Suppressor macrophage treated with lipopolysaccharide for 4 hours (primary cell): ENCODE data around the gene YWHAE.
"Not testable (repeated sequence)": the region's sequence is repeated elsewhere in the genome, so short reads cannot be mapped to it uniquely, and the experiment has no call there.

ENCODE experiments used
- DNase-seq: peaks from one replicate; pipeline ENCODE4 v3.0.0-alpha.2; 2020

Gene YWHAE

DNA sequence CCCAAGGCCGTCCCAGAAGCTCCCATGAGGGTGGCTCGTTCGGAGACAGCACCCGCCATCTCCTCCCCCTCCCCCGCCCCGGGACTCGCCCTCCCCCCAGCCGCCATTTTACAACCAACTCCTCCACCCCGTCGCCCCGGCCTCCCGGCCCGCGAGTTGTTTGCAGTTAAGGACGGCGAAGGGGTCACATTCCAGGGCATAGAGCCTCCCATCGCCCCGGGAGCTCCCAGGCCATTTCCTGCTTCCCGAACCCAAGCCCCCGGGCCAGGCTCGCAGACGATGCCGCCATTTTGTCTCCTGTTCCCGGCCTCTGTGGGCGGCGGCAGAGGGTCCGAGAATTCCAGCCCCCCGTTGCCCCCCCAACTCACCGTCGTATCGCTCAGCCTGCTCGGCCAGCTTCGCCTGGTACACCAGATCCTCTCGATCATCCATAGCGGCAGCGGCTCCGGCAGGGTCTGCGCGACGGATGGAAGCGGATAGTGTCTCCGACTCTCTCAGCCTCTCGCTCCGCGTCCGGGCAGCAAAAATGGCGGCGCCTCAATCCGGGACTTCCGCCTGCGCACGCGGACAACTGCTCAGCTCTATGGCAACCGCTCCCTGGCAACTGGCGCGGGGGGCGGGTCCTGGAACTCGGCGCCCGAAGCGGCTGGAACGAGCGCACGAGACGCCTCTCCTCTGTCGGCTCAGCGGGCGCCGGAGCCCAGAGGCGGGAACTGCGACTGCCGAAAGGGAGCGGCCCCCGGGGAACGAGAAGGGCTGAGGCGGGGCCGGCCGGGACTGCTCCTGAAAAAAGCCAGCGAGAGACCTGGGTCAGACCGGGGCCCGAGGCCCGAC lies at the start of gene YWHAE:
TSS of gene YWHAE (minus strand) at position 544 of the 834 bp plus-strand sequence. CDS start at position 432, 112 bp downstream.
- DNase-seq, result peak; percentile 98

DNA sequence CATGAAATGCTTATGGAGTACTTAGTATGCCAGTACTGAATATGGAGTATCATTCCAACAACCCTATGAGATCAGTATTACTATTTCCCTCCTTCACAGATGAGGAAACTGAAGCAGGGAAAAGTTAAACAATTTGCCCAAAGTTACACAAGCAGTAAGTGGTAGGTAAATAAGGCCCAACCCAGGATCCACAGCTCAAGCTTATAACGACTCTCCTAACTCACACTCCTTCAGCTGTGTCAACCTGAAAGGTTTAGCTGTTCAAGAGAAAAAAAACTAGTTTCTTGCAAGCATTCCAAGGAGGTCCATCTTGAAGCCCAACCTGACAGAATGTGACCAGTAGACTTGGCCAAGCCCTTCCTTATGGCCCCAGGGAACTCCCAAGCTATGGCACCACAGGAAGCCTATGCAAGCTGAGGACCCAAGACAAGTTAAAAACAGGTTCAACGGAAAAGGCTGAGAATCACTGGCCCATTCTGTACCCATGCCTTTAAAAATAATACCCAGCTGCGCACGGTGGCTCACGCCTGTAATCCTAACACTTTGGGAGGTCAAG lies 49.5 kb upstream of the YWHAE start:
- no peak for DNase-seq

DNA sequence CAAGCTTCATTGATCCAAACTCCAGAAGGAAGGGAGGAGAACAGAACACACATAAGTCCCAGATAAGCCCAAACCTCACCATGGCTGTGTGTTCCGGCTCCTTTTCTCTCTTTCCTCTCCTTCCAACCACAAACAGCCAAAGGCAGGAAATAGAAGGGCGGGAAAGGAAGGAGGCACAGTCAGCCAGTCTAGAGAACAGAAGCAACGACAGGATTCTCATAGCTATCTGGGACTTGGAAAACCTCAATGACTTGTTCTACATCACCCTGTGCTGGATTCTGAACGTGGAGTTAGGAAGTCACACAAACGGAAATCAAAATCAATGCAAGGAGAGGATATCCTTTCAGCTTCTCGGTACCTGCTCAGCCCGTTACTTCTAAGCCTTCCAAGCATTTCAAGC lies 47.0 kb upstream of the YWHAE start:
- no peak for DNase-seq

DNA sequence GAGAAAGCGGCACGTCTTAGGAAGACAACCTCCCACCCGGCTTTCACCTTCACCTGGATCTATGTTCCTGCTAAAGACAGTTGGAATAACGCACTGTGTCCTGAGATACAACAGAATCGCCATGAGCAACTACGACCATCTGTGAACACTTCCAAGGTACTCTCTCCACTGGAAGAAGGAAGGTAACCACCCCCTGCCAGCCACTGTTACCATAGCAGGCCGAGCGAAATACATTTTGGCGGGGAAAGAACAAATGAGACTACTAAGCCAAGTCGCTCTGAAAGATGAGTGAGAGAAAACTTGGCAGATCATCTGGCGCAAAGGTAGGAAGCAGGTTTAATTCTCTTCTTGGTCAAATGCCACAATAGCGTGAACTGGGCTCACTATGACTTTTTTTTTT lies 46.2 kb upstream of the YWHAE start:
- DNase-seq, result no peak

DNA sequence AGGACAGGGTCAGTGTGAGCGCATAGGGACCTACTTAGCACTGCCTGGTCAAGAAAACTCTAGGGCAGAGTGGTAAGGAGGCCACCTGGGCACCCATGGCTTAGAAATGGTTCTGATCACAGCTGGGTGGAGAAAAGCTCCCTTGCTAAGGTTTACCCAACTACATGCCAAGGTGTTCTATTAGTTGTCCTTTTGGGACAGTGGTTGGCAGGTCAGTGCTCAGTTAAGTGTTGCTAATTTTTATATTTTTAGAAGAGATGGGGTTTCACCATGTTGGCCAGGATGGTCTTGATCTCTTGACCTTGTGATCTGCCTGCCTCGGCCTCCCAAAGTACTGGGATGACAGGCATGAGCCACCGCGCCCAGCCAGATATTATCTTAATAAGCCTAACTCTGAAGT lies 45.7 kb upstream of the YWHAE start:
- not testable (repeated sequence) for DNase-seq

DNA sequence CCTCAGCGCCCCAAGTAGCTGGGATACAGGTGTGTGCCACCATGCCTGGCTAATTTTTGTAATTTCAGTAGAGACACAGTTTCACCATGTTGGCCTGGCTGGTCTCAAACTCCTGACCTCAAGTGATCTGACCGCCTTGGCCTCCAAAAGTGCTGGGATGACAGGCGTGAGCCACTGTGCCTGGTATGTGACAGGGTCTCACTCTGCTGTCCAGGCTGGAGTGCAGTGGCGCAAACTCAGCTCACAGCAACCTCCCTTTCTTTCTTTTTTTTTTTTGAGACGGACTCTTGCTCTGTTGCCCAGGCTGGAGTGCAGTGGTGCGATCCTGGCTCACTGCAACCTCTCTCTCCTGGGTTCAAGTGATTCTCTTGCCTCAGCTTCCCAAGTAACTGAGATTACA lies 42.7 kb upstream of the YWHAE start:
- DNase-seq, result not testable (repeated sequence)

DNA sequence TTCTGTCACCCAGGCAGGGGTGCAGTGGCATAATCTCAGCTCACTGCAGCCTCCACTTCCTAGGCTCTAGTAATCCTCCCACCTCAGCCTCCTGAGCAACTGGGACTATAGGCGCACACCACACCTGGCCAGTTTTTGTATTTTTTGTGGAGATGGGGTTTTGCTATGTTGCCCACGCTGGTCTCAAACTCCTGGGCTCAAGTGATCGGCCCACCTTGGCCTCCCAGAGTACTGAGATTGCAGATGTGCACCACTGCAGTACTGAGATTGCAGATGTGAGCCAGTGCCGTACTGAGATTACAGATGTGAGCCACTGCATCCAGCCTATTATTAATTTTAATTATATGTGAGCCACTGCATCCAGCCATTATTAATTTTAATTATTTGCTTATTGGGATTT lies 42.2 kb upstream of the YWHAE start:
- DNase-seq, result no peak

DNA sequence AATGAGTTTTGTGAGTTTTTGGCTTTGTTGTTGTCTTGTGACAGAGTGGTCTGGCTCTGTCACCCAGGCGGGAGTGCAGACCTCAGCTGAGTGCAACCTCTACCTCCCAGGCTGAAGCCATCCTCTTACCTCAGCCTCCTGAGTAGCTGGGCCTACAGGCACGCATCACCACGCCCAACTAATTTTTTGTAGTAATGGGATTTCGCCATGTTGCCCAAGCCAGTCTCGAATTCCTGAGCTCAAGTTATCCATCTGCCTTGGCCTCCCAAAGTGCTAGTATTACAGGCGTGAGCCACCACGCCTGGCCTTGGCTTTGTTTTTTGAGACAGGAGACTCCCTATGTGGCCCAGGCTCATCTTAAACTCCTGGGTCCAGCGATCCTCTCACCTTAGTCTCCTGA lies 40.9 kb upstream of the YWHAE start:
- no peak for DNase-seq

DNA sequence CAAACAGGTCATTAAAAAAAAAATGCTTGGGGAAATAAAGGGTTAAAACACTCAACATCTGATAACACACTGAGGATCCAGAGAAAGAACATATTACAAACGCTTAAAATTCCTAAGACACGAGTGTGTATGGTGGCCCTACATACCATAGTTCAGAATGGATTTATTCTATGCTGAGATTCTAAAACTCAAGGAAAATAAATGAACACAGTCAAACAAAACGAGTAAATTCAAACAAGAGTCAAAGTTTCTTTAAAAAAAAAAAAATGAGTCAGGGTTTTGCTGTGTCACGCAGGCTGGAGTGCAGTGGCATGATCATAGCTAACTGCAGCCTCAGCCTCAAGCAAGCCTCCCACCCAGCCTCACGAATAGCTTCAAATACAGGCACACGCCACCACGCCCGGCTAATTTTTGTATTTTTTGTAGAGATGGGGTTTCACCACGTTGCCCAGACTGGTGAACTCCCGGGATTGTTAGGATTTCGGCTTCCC lies 38.6 kb upstream of the YWHAE start:
- no peak for DNase-seq

DNA sequence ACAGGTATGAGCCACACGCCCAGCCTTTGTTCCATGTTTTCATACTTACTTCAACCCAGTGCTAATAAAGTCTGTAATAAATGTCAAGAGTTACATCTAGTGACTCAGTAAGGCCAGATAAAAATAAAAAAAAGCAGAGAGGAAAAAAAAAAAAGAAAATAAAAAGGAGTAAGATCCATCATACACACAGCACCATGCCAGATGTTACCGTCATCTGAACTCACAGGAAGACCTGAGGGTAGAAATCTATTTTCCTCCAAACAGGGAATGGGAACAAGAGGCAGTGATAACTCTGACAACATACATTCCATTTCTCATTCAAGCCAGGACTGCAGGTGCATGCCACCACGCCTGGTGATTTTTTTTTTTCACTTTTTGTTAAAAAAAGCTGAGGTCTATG lies 35.3 kb upstream of the YWHAE start:
- DNase-seq, result no peak

DNA sequence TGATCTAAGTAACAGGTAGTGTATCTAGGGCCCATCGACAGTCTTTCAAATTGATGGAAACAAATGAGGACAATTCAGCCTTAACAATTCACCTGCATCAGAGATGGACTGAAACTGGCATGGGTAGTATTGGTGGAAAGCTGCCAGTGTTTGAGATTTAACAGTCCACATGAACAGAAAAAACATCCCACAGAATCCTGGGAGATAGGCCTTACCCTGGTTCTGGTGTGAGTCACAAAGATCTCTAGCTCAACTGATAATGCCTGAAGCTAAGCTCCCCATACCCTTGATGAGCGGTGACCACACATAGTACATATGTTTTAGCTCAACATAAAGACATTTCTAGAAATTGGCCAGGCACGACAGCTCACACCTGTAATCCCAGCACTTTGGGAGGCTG lies 34.1 kb upstream of the YWHAE start:
- DNase-seq, result no peak

DNA sequence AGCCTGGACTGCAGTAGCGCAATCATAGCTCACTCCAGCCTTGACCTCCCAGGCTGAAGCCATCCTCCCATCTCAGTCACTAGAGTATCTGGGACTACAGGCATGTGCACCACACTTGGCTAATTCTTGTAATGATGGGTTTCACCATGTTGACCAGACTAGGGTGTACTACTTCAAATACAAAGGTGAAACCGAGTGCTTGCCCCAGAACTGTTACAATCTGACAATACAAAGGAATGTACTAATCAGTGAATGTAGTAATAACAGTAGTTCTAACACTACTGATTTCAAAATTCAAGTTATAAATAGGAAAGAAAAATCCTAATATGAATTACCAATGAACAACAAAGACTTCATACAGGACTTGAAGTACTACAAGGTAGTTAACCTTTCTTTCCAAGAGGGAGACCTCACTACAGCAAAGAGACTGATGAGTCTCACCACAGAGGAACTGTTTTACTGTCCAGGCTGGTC lies 31.6 kb upstream of the YWHAE start:
- DNase-seq, result no peak

DNA sequence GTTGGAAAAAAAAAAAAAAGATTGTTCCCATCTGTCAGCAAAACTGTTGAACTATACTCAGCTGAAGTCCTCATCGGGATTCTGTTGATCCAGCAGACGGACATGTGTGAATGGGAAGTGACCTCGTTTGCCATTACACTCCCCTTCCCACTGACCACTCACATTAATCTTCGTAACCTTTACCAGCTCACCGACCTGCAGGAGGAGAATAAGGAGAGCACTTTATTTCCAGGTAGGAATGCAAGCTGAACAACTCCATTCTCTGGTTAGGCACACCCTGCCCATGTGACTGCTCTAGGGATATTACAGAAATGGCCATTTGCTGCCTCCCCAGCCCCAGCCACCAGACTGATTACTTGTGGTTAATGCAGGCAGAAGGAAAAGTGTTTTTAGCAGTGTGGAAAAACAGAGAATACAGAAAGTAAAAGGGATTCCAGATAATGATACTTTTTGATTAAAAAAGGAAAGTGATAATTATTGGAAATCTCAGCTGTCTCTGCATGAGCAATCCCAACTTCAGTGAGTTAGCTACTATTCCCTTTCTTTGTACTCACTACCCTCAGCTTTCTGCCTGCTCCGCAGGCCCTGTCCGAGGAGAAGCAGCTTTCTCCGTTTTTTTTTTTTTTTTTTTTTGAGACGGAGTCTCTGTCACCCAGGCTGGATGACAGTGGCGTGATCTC lies 23.6 kb upstream of the YWHAE start:
- DNase-seq, result no peak

DNA sequence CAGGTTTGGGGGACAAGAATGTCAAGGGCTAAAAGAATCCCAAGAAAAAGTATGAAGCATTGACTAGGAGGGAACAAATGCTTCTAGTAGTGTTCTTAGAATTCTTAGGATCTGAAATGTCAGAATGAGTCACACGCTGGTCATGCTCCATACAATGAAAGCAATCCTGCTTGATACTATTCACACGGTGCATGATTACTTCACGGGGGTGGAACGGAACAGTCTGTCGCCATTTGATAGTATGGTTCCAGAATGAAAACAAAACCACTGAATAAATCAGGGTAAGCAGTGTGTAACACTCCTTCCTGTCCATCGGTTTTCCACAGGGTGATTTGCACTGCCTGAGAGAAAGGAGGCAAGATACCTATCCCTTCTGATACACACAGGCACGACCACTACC lies 22.9 kb upstream of the YWHAE start:
- DNase-seq, result peak; percentile 82

DNA sequence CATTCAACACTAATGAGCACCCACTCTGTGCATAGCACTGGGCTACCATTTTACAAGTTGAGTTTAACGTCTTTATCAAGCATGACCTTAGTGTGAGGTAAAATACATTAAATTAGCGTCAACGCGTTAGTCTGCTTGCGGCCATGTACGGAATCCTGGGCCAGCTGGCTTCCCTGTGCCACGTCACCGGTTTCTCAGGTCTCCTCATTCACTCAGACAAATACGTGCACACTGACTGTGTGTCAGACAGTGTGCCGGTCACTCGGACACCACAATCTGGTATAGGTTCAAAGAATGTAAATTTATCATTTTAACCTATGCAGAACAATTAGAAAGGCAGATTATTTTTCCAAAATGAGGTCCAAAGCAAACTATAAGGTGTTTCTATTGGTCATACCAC lies 21.4 kb upstream of the YWHAE start:
- DNase-seq, result no peak

DNA sequence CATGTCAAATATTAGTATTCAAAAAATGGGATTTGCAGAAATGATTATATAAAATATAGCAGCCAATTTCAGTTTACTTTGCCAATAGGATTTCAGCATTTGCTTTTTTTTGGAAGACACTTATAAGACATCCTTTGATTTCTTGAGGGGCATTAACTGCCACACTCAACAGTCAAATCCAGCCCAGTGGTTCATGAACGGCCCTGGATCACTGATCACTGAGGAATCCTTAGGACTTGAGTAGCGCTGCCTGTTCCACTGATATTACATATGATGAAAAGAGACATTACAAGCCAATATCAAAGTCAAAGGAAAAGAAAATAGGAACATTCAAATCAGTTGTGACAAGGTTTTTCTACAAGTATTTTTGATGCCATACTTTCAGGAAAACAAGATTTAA lies 21.0 kb upstream of the YWHAE start:
- DNase-seq, result no peak

DNA sequence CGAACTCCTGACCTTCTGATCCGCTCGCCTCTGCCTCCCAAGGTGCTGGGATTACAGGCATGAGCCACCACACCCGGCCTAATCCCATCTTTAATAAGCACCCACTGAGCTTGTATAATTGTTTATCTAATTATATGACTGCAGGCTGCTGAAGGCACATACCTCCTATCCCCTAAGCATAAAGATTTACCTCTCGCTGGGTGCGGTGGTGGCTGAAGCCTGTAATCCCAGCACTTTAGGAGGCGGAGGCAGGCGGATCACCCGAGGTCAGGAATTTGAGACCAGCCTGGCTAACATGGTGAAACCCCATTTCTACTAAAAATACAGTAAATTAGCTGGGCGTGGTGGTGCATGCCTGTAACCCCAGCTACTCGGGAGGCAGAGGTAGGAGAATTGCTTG lies 20.1 kb upstream of the YWHAE start:
- no peak for DNase-seq

DNA sequence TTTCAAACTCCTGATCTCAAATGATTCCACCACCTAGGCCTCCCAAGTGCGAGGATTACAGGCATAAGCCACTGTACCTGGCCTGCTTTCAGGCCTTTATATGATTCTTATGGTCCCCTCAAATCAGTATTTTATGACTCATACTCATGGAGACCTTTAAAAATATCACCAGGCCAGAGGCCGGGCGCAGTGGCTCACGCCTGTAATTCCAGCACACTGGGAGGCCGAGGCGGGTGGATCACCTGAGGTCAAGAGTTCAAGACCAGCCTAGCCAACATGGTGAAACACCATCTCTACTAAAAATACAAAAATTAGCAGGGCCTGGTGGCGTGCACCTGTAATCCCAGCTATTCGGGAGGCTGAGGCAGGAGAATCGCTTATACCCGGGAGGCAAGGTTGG lies 18.5 kb upstream of the YWHAE start:
- not testable (repeated sequence) for DNase-seq

DNA sequence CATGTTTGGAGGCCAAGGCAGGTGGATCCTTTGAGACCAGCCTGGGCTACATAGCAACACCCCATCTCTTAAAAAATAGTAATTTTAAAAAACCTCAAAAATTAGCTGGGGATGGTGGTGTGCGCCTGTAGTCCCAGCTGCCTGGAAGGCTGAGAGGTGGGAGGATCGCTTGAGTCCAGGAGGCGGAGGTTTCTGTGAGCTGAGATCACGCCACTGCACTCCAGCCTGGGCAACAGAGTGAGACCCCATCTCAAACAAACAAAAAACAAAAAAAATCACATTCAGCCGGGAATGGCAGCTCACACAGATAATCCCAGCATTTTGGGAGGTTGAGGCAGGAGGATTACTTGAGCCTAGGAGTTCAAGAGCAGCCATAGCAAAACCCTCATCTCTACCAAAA lies 16.4 kb upstream of the YWHAE start:
- DNase-seq, result no peak

DNA sequence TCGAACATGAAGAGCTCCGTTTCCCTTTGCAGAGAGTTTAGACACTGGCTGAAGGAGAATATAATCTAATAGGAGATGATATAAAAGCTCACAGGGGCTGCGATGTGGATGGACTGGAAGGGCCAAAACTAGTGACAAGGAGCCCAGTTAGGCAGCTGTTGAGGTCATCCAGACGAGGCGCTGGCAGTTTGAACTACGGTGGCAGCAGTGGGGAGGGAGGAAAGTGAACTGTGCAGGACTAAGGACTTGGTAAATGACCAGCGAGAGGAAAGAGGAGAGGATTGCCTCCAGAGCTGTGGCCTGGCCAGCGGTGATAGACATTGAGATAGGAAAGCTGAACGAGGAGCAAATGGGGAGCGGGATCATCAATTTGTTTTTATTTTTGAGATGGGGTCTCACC lies 14.6 kb upstream of the YWHAE start:
- DNase-seq, result no peak

DNA sequence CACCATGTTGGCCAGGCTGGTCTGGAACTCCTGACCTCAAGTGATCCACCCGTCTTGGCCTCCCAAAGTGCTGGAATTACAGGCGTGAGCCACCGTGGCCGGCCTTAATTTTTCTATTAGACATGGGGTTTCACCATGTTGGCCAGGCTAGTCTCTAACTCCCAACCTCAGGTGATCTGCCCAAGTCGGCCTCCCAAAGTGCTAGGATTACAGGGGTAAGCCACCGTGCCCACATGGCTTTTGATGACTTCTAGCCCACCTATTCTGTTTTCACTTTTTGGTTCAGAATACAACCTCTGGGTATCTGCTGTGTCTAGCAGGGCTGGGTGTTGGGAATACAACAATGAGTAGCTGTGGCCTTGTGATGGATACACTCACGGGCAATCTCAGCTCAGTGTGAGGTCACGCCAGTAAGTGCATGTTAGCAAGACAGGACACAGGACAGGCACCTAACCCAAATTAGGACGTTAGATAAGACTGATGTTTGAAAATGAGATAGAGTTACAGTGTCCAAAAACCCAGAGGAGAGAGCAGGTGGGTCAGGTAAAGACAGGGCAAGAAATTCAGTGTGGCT lies 14.1 kb upstream of the YWHAE start:
- no peak for DNase-seq

DNA sequence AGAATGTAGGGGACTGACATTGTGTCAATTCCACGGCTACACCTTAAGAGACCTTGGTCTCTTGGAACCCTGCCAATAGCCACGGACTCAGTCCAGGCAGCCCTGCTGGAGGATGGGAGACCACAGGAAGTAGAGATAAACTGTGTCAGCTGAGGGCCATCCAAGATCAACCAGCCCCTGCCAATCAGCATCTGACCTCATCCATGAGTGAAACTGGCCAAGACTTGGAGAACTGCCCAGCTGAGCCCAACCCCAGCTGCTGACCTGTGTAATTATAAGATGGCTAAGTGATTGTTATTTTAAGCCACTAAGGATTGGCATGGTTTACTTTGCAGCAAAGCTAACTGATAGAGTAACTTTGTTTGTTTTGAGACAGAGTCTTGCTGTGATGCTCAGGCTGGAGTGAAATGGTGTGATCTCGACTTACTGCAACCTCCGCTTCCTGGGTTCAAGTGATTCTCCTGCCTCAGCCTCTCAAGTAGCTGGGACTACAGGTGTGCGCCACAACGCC lies 13.3 kb upstream of the YWHAE start:
- peak; percentile 26 for DNase-seq
